ENCODE data around the gene RHOD.

DNA sequence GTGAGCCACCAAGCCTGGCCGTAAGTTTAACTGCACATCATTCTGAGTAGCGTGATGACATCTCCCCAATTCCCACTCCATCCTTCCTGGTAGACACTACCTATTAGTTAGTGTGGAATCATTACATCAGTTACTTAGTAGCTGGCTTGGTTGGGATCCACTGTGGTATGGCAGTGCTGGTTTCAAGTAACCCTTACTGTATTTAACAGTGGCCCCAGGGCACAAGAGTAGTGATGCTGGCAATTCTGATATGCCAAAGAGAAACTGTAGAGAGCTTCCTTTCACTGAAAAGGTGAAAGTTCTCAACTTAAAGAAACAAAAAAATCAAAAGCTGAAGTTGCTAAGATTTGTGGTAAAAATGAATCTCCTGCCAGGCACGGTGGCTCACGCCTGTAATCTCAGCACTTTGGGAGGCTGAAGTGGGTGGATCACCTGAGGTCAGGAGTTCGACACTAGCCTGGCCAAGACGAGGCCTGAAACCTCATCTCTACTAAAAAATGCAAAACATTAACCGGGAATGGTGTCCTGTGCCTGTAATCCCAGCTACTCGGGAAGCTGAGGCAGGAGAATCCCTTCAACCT, 27.2 kb downstream of the RHOD start:
- TF ChIP-seq SPI1 (IDR thresholded peaks at IDR 0.05; ENCODE audit: low read depth, low read length) (no peak), POLR2A (IDR thresholded peaks at IDR 0.05; ENCODE audit: low read depth, low read length) (no peak), TAF1 (IDR thresholded peaks at IDR 0.05; ENCODE audit: low read depth, low read length) (no peak), POLR2AphosphoS5 (IDR thresholded peaks at IDR 0.05; ENCODE audit: low read depth, low read length) (no peak), POU2F2 (IDR thresholded peaks at IDR 0.05; ENCODE audit: low read depth, low read length) (no peak), PAX5 (IDR thresholded peaks at IDR 0.05; ENCODE audit: insufficient read depth, low read length, severe bottlenecking) (no peak)
